HEK293T (cell line): ENCODE measurements around the gene GPR52.
A peak's percentile ranks its signal among the peaks of the same experiment; 100 is the strongest.

Source experiments
- ARNT ChIP-seq: fragments of 450-650 bp; IDR thresholded peaks from 2 replicates; pipeline ENCODE4 v1.6.1; 2017; ENCODE audit warnings: mild to moderate bottlenecking
- CTBP1 ChIP-seq: fragments of 450-650 bp; IDR thresholded peaks from 2 replicates; pipeline ENCODE4 v1.6.1; 2016; ENCODE audit warnings: borderline replicate concordance
- NFRKB ChIP-seq: fragments of 450-650 bp; IDR thresholded peaks from 2 replicates; pipeline ENCODE4 v1.6.1; 2016; ENCODE audit warnings: mild to moderate bottlenecking, moderate library complexity
- SP1 ChIP-seq: fragments of 450-650 bp; IDR thresholded peaks from 2 replicates; pipeline ENCODE4 v1.6.1; 2017

DNA sequence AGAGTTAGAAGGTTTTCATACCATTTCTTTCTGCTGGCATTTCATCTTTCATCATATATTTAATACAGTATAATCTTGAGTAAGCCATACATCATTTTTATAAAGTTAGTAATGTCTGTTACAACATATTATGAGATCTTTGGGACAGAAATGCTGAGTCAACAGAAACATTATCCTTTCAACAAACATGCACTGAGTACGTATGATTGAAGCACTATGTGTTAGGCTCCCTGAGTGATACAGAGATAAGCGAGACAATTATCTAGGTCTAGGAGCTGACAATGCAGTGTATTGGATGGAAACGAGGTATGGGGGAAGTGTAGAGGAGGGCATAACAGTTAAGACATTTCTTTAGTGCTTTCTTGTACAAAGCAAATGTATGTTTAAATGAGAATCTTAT is 19.7 kb upstream of the GPR52 start:
- TF ChIP-seq CTBP1: 0 out of 2 replicates have a peak, but pooled peaks have one; percentile 12
- no peak for TF ChIP-seq ARNT
- no peak for TF ChIP-seq SP1
- no peak for TF ChIP-seq NFRKB
